C4-2B (cell line): ENCODE results near the gene AUTS2.

Source experiments
- ZFX ChIP-seq: fragments of 450-650 bp; IDR thresholded peaks from 2 replicates; pipeline ENCODE4 v1.6.1; 2017
- TF ChIP-seq, protein P1 (sequence below): fragments of 450-650 bp; conservative IDR thresholded peaks from 2 replicates; pipeline ENCODE4 v1.5.1; 2017; ENCODE audit warnings: mild to moderate bottlenecking

DNA sequence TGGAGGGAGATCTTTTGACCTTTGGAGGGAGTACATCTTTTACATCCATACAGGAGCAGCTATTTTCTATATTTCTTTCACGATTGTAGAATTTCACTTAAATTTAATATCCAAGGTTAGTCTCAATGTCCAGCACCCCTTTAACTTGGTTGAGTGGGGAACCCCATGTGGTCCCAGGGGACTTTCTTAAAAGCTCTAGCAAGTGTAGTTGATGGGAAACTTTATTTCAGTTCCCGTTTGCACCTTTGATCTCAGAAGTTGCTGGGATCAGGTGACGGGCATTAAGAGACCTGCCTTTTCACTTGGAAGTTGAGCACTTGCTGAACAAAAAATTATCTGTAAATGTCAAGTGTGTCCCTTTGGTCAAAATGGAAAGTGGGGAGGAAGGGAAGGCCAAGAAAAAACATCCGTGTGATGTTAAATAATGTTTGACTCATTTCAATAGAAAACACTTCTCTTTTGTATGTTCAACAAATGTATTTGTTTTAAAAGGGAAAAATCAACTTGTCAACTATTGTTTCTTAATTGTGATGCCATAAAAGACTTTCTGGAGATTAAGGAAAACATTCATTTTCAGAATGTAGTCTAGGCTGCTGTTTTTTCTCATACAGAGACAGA is 1163.5 kb downstream of the AUTS2 start:
- TF ChIP-seq, protein P1, sequence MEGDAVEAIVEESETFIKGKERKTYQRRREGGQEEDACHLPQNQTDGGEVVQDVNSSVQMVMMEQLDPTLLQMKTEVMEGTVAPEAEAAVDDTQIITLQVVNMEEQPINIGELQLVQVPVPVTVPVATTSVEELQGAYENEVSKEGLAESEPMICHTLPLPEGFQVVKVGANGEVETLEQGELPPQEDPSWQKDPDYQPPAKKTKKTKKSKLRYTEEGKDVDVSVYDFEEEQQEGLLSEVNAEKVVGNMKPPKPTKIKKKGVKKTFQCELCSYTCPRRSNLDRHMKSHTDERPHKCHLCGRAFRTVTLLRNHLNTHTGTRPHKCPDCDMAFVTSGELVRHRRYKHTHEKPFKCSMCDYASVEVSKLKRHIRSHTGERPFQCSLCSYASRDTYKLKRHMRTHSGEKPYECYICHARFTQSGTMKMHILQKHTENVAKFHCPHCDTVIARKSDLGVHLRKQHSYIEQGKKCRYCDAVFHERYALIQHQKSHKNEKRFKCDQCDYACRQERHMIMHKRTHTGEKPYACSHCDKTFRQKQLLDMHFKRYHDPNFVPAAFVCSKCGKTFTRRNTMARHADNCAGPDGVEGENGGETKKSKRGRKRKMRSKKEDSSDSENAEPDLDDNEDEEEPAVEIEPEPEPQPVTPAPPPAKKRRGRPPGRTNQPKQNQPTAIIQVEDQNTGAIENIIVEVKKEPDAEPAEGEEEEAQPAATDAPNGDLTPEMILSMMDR: no peak
- no peak for TF ChIP-seq ZFX
